ENCODE data around the gene RUBCNL.

- TF ChIP-seq CTCF (IDR thresholded peaks at IDR 0.05) (no peak), POLR2A (IDR thresholded peaks at IDR 0.05) (no peak)
Measured at GRCh38 chr13:46377554-46377953, 9.5 kb downstream of the RUBCNL start.

Measured in body of pancreas (tissue), 4 donors.